Non-pigmented ciliary epithelial cell (primary cell): Measurements from ENCODE around the gene TUBGCP2.
"Not testable (repeated sequence)": the region's sequence is repeated elsewhere in the genome, so short reads cannot be mapped to it uniquely, and the experiment has no call there.

Experiments
- DNase-seq: peaks from one replicate; pipeline ENCODE4 v3.0.0-alpha.2; 2010; ENCODE audit warnings: low read depth

Gene TUBGCP2

GRCh38 chr10:133325440-133326222 lies 17.0 kb upstream of the TUBGCP2 start:
- no peak for DNase-seq

- no peak for DNase-seq
Observed at GRCh38 chr10:133324857-133325260, 16.2 kb upstream of the TUBGCP2 start.

- DNase-seq, result no peak
Observed at GRCh38 chr10:133324198-133324792, 15.6 kb upstream of the TUBGCP2 start.

GRCh38 chr10:133322064-133322709 lies 13.5 kb upstream of the TUBGCP2 start:
- not testable (repeated sequence) for DNase-seq

DNA sequence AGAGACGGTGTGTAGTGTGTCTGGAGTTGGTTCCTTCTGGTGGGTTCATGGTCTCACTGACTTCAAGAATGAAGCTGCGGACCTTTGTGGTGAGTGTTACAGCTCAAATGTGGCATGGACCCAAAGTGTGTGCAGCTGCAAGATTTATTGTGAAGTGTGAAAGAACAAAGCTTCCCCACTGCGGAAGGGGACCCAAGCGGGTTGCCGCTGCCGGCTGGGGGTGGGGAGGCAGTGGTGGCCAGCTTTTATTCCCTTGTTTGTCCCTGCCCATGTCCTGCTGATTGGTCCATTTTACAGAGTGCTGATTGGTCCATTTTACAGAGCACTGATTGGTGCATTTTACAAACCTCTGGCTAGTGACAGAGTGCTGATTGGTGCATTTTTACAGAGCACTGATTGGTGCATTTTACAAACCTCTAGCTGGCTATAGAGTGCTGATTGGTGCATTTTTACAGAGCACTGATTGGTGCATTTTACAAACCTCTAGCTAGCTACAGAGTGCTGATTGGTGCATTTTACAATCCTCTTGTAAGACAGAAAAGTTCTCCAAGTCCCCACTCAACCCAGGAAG lies 12.3 kb upstream of the TUBGCP2 start:
- DNase-seq, result not testable (repeated sequence)

GRCh38 chr10:133318494-133319127 lies 9.9 kb upstream of the TUBGCP2 start:
- no peak for DNase-seq

DNA sequence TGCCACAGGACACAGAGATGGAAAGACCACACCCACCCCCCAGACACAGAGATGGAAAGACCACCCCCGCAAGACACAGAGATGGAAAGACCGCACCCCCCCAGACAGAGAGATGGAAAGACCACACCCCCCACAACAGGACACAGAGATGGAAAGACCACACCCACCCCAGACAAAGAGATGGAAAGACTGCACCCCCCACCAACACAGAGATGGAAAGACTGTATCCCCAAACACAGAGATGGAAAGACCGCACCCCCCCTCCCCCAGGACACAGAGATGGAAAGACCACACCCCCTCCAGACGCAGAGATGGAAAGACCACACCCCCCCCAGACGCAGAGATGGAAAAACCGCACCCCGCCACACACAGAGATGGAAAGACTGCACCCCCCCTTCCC lies 8.1 kb upstream of the TUBGCP2 start:
- no peak for DNase-seq

GRCh38 chr10:133316266-133316665 lies 7.6 kb upstream of the TUBGCP2 start:
- no peak for DNase-seq

- DNase-seq, result no peak
Observed at GRCh38 chr10:133315847-133316246, 7.2 kb upstream of the TUBGCP2 start.

GRCh38 chr10:133314911-133315310 lies 6.2 kb upstream of the TUBGCP2 start:
- DNase-seq, result no peak

- DNase-seq, result no peak
Observed at GRCh38 chr10:133313192-133313591, 4.5 kb upstream of the TUBGCP2 start.

DNA sequence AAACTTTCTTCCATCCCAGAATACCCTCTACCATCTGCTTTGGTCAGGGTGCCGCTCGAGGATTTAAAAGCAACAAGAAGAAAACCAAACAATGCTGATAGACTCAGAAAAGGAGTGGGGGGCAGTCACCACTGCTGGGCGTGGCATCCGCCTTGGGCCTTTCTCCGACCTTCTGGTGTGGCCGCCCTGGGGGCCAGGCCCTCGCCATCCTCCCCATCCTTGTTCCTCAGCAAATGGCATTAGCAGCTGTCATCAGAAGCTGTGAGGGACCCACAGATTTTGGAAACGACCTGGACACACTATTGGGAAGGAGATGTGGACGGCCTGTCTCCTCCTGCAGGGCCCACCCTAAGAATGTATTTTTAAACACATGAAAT lies 4.1 kb upstream of the TUBGCP2 start:
- no peak for DNase-seq

GRCh38 chr10:133312016-133312768 lies 3.5 kb upstream of the TUBGCP2 start:
- DNase-seq, result no peak

- DNase-seq, result no peak
Observed at GRCh38 chr10:133311570-133311969, 2.9 kb upstream of the TUBGCP2 start.

DNA sequence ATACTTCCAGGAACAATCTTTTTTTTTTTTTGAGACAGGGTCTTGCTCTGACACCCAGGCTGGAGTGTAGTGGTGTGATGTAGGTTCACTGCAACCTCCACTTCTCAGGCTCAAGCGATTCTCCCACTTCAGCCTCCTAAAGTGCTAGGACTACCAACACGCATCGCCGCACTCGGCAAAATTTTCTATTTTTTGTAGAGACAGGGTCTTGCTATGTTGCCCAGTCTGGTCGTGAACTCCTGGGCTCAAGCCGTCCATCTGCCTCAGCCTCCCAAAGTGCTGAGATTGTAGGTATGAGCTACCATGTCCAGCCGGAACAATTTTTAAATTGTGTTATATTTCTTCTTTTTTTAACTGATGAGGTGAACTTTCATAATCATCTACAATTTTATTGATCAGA lies 2.1 kb upstream of the TUBGCP2 start:
- no peak for DNase-seq

DNA sequence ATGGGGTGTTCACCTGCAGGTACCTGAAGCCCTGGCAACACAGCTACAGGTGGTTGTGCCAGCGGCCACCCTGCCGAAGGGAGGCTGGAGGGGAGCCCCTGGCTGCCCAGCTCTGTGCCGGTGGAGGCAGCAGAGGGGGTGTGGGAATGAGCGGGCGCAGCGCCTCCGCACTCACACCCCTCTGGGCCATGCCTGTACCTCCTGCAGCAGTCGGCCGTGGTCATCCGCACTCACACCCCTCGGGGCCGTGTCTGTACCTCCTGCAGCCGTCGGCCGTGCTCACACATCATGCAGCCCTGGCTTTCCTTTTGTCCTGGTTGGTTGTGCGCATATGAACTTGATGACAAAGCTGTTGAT lies 1.7 kb upstream of the TUBGCP2 start:
- DNase-seq, result no peak

GRCh38 chr10:133309720-133310398 lies 1.2 kb upstream of the TUBGCP2 start:
- no peak for DNase-seq

DNA sequence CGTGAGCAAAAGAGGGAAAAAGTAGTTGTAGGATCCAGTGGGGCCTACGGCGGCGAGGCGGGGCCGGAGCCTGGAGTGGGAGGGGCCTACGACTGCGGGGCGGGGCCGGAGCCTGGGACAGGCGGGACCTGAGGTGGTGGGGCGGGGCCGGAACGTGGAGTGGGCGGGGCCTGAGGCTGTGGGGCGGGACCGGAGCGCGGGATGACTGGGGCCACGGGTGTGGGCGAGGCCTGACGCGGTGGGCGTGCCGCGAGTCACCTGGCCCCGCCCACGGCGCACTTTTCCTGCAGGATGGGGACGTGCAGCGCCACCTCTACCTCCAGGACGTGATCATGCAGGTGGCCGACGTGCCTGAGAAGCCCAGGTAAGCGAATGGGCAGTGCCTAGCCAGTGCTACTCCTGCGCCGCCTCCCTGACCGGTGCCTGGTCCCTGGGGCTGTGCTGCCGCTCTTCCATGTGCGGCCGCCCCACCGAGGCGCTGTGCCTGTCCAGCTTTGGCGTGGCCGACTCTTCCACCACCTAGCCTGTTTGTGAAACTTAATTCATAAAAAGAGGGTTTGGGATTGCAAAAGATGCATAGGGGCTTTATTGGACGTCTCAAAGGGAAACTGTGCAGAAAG lies 538 bp upstream of the TUBGCP2 start:
- no peak for DNase-seq

DNA sequence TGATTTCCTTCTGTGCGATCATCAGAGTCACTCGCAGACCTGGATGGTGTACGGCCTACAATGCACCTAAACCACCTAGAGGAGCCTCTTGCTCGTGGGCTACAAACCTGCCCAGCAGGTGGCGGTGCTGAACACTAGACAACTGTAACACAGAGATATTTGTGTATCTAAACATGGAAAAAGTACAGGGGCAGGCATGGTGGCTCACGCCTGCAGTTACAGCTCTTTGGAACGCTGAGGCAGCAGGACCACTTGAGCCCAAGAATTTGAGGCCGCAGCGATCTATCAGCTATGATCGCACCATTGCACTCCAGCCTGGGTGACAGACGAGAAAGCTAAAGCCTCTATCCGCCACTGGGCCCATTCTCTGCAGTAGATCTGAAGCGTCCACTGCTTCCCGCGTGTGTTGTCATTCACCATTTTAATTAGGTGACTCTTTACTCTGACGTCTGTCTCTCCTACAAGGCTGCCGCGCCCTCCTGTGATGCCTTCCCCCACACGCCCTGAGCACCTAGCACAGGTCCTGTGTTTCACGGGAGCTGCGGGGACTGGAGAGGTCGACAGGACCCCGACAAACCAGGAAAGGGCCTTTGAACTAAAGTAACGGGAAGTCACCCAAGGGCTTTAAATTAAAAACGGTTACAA lies 774 bp downstream of the TUBGCP2 start:
- DNase-seq, result no peak

- no peak for DNase-seq
Observed at GRCh38 chr10:133306941-133307379, 1.7 kb downstream of the TUBGCP2 start.
